WTC11 (cell line): ENCODE data around the gene TNIP3. TPM values are rescaled to one million over a fixed set of nuclear protein-coding genes. Genes with fewer than 3 reads are reported as not detected.

ENCODE experiments used
- ATAC-seq: fragments of 200-7000 bp; cut with Tn5 transposase; 2 replicates; pipeline ENCODE4 v1.10.0; 2021; ENCODE audit warnings: mild to moderate bottlenecking, moderate library complexity
- CTCF ChIA-PET: fragments of 300-600 bp; sonication (Branson Sonifier 250); formaldehyde crosslinking; loops from one replicate; lab custom pipeline; 2021; ENCODE audit warnings: antibody characterized with exemption; lab: Charles Lee
- POLR2A ChIA-PET: fragments of 350-600 bp; sonication (Branson Sonifier 250); formaldehyde crosslinking; loops from one replicate; lab custom pipeline; 2021; ENCODE audit warnings: antibody characterized with exemption; lab: Charles Lee
- DNase-seq: peaks from one replicate; pipeline ENCODE4 v3.0.0; 2021; ENCODE audit warnings: low spot score
- H3K27ac Mint-ChIP-seq: 2 replicates; pipeline ENCODE4 v1.8.0; 2021; ENCODE audit warnings: mixed read lengths
- H3K27me3 Mint-ChIP-seq: 2 replicates; pipeline ENCODE4 v1.8.0; 2021; ENCODE audit warnings: low read depth, mild to moderate bottlenecking, moderate library complexity, mixed read lengths
- H3K36me3 Mint-ChIP-seq: 2 replicates; pipeline ENCODE4 v1.8.0; 2021; ENCODE audit warnings: mixed read lengths
- H3K4me1 Mint-ChIP-seq: 2 replicates; pipeline ENCODE4 v1.8.0; 2022; ENCODE audit warnings: mixed read lengths
- H3K4me3 Mint-ChIP-seq: 2 replicates; pipeline ENCODE4 v1.8.0; 2021; ENCODE audit warnings: mild to moderate bottlenecking, moderate library complexity, mixed read lengths
- H3K9me3 Mint-ChIP-seq: 2 replicates; pipeline ENCODE4 v1.8.0; 2021; ENCODE audit warnings: mixed read lengths
- ATF1 ChIP-seq: sonication (generic); formaldehyde crosslinking; IDR thresholded peaks from 2 replicates; pipeline ENCODE4 v1.8.1; 2023; ENCODE audit warnings: mild to moderate bottlenecking, moderate library complexity, missing genetic modification reagents
- ATF2 ChIP-seq: sonication (generic); formaldehyde crosslinking; IDR thresholded peaks from 2 replicates; pipeline ENCODE4 v1.8.1; 2022; ENCODE audit warnings: low read depth, missing genetic modification reagents, borderline replicate concordance
- CTCF ChIP-seq: fragments of 200-600 bp; IDR thresholded peaks from 2 replicates; pipeline ENCODE4 v1.8.0; 2022; ENCODE audit warnings: antibody characterized with exemption
- E2F1 ChIP-seq: sonication (generic); formaldehyde crosslinking; IDR thresholded peaks from 2 replicates; pipeline ENCODE4 v1.8.0; 2022; ENCODE audit warnings: mild to moderate bottlenecking, missing genetic modification reagents
- FOXJ3 ChIP-seq: sonication (generic); formaldehyde crosslinking; IDR thresholded peaks from 2 replicates; pipeline ENCODE4 v1.9.0; 2021; ENCODE audit warnings: missing genetic modification reagents, mild to moderate bottlenecking, borderline replicate concordance
- GRHL2 ChIP-seq: fragments of 250-450 bp; sonication (Bioruptor Pico); IDR thresholded peaks from 2 replicates; pipeline ENCODE4 v1.8.0; 2022; ENCODE audit warnings: mild to moderate bottlenecking, moderate library complexity; ENCODE audit not compliant: insufficient replicate concordance, severe bottlenecking
- HMGA2 ChIP-seq: fragments of 250-450 bp; sonication (Bioruptor Pico); IDR thresholded peaks from 2 replicates; pipeline ENCODE4 v1.4.0; 2021; ENCODE audit warnings: mild to moderate bottlenecking, moderate library complexity
- KAT7 ChIP-seq: sonication (generic); formaldehyde crosslinking; IDR thresholded peaks from 2 replicates; pipeline ENCODE4 v1.8.1; 2023; ENCODE audit warnings: missing genetic modification reagents, mild to moderate bottlenecking, borderline replicate concordance
- NFYB ChIP-seq: sonication (generic); formaldehyde crosslinking; conservative IDR thresholded peaks from 2 replicates; pipeline ENCODE4 v1.8.0; 2022; ENCODE audit warnings: low read depth, missing genetic modification reagents
- NR1H2 ChIP-seq: sonication (generic); formaldehyde crosslinking; IDR thresholded peaks from 2 replicates; pipeline ENCODE4 v1.9.0; 2021; ENCODE audit warnings: mild to moderate bottlenecking, moderate library complexity, missing genetic modification reagents
- OVOL2 ChIP-seq: fragments of 250-450 bp; sonication (Bioruptor Pico); IDR thresholded peaks from 2 replicates; pipeline ENCODE4 v1.9.0; 2021; ENCODE audit warnings: mild to moderate bottlenecking, borderline replicate concordance
- RELA ChIP-seq: sonication (generic); formaldehyde crosslinking; IDR thresholded peaks from 2 replicates; pipeline ENCODE4 v1.8.1; 2022; ENCODE audit warnings: missing genetic modification reagents, mild to moderate bottlenecking, borderline replicate concordance
- RORB ChIP-seq: fragments of 250-450 bp; sonication (Bioruptor Pico); IDR thresholded peaks from 2 replicates; pipeline ENCODE4 v1.9.0; 2021; ENCODE audit warnings: mild to moderate bottlenecking
- SP1 ChIP-seq: sonication (generic); formaldehyde crosslinking; conservative IDR thresholded peaks from 2 replicates; pipeline ENCODE4 v1.8.1; 2022; ENCODE audit warnings: missing genetic modification reagents
- TCF7 ChIP-seq: sonication (generic); formaldehyde crosslinking; IDR thresholded peaks from 2 replicates; pipeline ENCODE4 v1.8.0; 2022; ENCODE audit warnings: mild to moderate bottlenecking, low read depth, missing genetic modification reagents, moderate library complexity
- TEAD4 ChIP-seq: sonication (generic); formaldehyde crosslinking; IDR thresholded peaks from 2 replicates; pipeline ENCODE4 v1.8.0; 2022; ENCODE audit warnings: mild to moderate bottlenecking, missing genetic modification reagents
- USF2 ChIP-seq: sonication (generic); formaldehyde crosslinking; IDR thresholded peaks from 2 replicates; pipeline ENCODE4 v1.8.1; 2023; ENCODE audit warnings: mild to moderate bottlenecking, missing genetic modification reagents, moderate library complexity
- ZBTB21 ChIP-seq: sonication (generic); formaldehyde crosslinking; IDR thresholded peaks from 2 replicates; pipeline ENCODE4 v1.8.1; 2023; ENCODE audit warnings: mild to moderate bottlenecking, missing genetic modification reagents, borderline replicate concordance
- ZNF416 ChIP-seq: fragments of 250-450 bp; sonication (Bioruptor Pico); IDR thresholded peaks from 2 replicates; pipeline ENCODE4 v1.9.0; 2021; ENCODE audit warnings: mild to moderate bottlenecking, inconsistent platforms
- total RNA-seq: library from RNA; stranded (reverse); gene quantifications from 3 replicates; pipeline ENCODE4 v1.2.3, GENCODE V29; 2021
- TF ChIP-seq, protein P1 (sequence below): sonication (generic); formaldehyde crosslinking; conservative IDR thresholded peaks from 2 replicates; pipeline ENCODE4 v1.8.1; 2023; ENCODE audit warnings: mild to moderate bottlenecking, low read depth, missing genetic modification reagents, moderate library complexity
- TF ChIP-seq, protein P2 (sequence below): sonication (generic); formaldehyde crosslinking; IDR thresholded peaks from 2 replicates; pipeline ENCODE4 v1.8.1; 2023; ENCODE audit warnings: mild to moderate bottlenecking, missing genetic modification reagents
- TF ChIP-seq, protein P3 (sequence below): sonication (generic); formaldehyde crosslinking; conservative IDR thresholded peaks from 2 replicates; pipeline ENCODE4 v1.8.1; 2022; ENCODE audit warnings: mild to moderate bottlenecking, missing genetic modification reagents
- TF ChIP-seq, protein P4 (sequence below): fragments of 250-450 bp; sonication (Bioruptor Pico); IDR thresholded peaks from 2 replicates; pipeline ENCODE4 v1.9.0; 2021; ENCODE audit warnings: moderate library complexity, mild to moderate bottlenecking, inconsistent platforms, borderline replicate concordance

TNIP3 gene
- total RNA-seq, 1 experiment from 2014 or later, result not detected

GRCh38 chr4:121148000-121148399, 16.1 kb downstream of the TNIP3 start:
- no peak for DNase-seq
- no peak overlapping the region for H3K4me3 Mint-ChIP-seq
- TF ChIP-seq, protein P1, sequence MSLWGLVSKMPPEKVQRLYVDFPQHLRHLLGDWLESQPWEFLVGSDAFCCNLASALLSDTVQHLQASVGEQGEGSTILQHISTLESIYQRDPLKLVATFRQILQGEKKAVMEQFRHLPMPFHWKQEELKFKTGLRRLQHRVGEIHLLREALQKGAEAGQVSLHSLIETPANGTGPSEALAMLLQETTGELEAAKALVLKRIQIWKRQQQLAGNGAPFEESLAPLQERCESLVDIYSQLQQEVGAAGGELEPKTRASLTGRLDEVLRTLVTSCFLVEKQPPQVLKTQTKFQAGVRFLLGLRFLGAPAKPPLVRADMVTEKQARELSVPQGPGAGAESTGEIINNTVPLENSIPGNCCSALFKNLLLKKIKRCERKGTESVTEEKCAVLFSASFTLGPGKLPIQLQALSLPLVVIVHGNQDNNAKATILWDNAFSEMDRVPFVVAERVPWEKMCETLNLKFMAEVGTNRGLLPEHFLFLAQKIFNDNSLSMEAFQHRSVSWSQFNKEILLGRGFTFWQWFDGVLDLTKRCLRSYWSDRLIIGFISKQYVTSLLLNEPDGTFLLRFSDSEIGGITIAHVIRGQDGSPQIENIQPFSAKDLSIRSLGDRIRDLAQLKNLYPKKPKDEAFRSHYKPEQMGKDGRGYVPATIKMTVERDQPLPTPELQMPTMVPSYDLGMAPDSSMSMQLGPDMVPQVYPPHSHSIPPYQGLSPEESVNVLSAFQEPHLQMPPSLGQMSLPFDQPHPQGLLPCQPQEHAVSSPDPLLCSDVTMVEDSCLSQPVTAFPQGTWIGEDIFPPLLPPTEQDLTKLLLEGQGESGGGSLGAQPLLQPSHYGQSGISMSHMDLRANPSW (CRISPR knock-in tag), result no peak
- no peak for TF ChIP-seq TCF7
- TF ChIP-seq SP1 (CRISPR knock-in tag), result no peak
- no peak for TF ChIP-seq HMGA2
- no peak for TF ChIP-seq RELA (CRISPR knock-in tag)
- TF ChIP-seq USF2, result no peak
- TF ChIP-seq RORB (CRISPR knock-in tag), result no peak
- no peak for TF ChIP-seq ATF2
- no peak for TF ChIP-seq ZBTB21
- TF ChIP-seq GRHL2, result no peak
- TF ChIP-seq, all 79 proteins: peak for 0
- Mint-ChIP-seq H3K4me1 (no peaks in the 10 kb centered on the region), H3K27me3 (no peaks in the 10 kb centered on the region), H3K36me3 (no peaks in the 10 kb centered on the region), H3K27ac (no peak overlapping the region), H3K9me3 (no peaks in the 10 kb centered on the region)
- no peak for ATAC-seq
- ChIA-PET CTCF (no interaction called here), POLR2A (no interaction called here)

DNA sequence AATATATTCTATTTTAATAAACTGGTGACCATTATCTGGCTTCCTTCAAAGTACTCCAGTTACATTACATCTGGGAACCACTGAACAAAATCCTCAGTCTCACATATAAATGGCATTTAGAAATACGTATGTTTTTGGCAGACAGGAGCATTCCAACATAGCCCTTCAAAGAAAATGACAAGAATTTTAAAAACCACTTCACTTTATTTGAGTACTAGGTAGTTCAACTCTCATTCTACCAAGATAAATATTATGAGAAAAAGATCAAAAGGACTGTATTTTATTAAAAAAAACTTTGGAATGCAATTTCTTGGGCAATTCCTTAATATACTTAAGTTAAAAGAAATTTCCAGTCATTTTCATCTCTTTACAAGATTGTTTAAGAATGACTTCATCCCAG, 17.6 kb downstream of the TNIP3 start:
- Mint-ChIP-seq H3K4me1 (no peaks in the 10 kb centered on the region), H3K36me3 (no peaks in the 10 kb centered on the region)
- CTCF ChIA-PET, result no interaction called here
- TF ChIP-seq KAT7 (CRISPR knock-in tag) (no peak), OVOL2 (no peak), NFYB (CRISPR knock-in tag) (no peak), E2F1 (CRISPR knock-in tag) (no peak), ATF2 (no peak), TEAD4 (CRISPR knock-in tag) (no peak), ZNF416 (CRISPR knock-in tag) (no peak), ATF1 (CRISPR knock-in tag) (no peak), NR1H2 (no peak), FOXJ3 (no peak), CTCF (no peak)
- TF ChIP-seq, protein P2, sequence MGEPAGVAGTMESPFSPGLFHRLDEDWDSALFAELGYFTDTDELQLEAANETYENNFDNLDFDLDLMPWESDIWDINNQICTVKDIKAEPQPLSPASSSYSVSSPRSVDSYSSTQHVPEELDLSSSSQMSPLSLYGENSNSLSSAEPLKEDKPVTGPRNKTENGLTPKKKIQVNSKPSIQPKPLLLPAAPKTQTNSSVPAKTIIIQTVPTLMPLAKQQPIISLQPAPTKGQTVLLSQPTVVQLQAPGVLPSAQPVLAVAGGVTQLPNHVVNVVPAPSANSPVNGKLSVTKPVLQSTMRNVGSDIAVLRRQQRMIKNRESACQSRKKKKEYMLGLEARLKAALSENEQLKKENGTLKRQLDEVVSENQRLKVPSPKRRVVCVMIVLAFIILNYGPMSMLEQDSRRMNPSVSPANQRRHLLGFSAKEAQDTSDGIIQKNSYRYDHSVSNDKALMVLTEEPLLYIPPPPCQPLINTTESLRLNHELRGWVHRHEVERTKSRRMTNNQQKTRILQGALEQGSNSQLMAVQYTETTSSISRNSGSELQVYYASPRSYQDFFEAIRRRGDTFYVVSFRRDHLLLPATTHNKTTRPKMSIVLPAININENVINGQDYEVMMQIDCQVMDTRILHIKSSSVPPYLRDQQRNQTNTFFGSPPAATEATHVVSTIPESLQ (CRISPR knock-in tag), result no peak
- TF ChIP-seq, protein P3, sequence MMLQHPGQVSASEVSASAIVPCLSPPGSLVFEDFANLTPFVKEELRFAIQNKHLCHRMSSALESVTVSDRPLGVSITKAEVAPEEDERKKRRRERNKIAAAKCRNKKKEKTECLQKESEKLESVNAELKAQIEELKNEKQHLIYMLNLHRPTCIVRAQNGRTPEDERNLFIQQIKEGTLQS (CRISPR knock-in tag), result no peak
- TF ChIP-seq, protein P4, sequence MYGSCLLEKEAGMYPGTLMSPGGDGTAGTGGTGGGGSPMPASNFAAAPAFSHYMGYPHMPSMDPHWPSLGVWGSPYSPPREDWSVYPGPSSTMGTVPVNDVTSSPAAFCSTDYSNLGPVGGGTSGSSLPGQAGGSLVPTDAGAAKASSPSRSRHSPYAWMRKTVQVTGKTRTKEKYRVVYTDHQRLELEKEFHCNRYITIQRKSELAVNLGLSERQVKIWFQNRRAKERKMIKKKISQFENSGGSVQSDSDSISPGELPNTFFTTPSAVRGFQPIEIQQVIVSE (CRISPR knock-in tag), result no peak

More for the DNA sequence above, 17.6 kb downstream of the TNIP3 start:
- Mint-ChIP-seq H3K27ac (no peak overlapping the region), H3K27me3 (no peaks in the 10 kb centered on the region), H3K9me3 (no peaks in the 10 kb centered on the region), H3K4me3 (no peak overlapping the region)
- DNase-seq, result no peak
- ATAC-seq, result no peak
- POLR2A ChIA-PET, result no interaction called here
